ENCODE data around the gene DTD1. TPM values are rescaled to one million over a fixed set of nuclear protein-coding genes. Genes with fewer than 3 reads are reported as not detected.

The DTD1 gene
- polyA plus RNA-seq, 1 of the 3 experiments (the other 2 are of a cell fraction): 81.1 TPM

GRCh38 chr20:18541741-18542140 lies 46.1 kb upstream of the DTD1 start:
- ChIA-PET CTCF (no interaction called here), POLR2A (no interaction called here)
- no peaks in the 10 kb centered on the region for H3K27me3 ChIP-seq (ENCODE audit: insufficient read depth)
- H4K20me1 ChIP-seq (ENCODE audit: insufficient read depth): no peaks in the 10 kb centered on the region
- H2AFZ ChIP-seq (ENCODE audit: low read depth): no peak overlapping the region
- H3K9ac ChIP-seq: no peak overlapping the region
- H3F3A ChIP-seq (replicated peaks; ENCODE audit: insufficient read depth): no peaks in the 10 kb centered on the region
- TF ChIP-seq RCOR1 (IDR thresholded peaks at IDR 0.05; ENCODE audit: low read length) (no peak), GABPA (IDR thresholded peaks at IDR 0.05; ENCODE audit: low read depth) (no peak), MXI1 (IDR thresholded peaks at IDR 0.05; ENCODE audit: low read depth, low read length) (no peak), EZH2phosphoT487 (IDR thresholded peaks at IDR 0.05; ENCODE audit: borderline replicate concordance, low read depth) (no peak), TAF1 (IDR thresholded peaks at IDR 0.05; ENCODE audit: borderline replicate concordance, low read depth, low read length) (no peak), JUND (IDR thresholded peaks at IDR 0.05) (no peak), FOSL2 (IDR thresholded peaks at IDR 0.05; ENCODE audit: borderline replicate concordance, low read depth) (no peak), FOXM1 (IDR thresholded peaks at IDR 0.05; ENCODE audit: low read depth) (no peak), PBX3 (IDR thresholded peaks at IDR 0.05) (no peak), NFIC (IDR thresholded peaks at IDR 0.05; ENCODE audit: borderline replicate concordance) (no peak)
- no peak overlapping the region for H3K4me2 ChIP-seq
- peaks cover 12 to 48% of the 10 kb centered on the region in 2 experiments for H3K36me3 ChIP-seq (replicated peaks in 1 of 2; ENCODE audit: control insufficient read depth in 1 of 2, insufficient read depth in 2 of 2, low read length in 1 of 2)
- H3K9me3 ChIP-seq: no peaks in the 10 kb centered on the region
- DNase-seq: no peak
- 72% methylated on average over 5 of the region's 5 CpGs for WGBS (ENCODE audit: low lambda C conversion rate)
- H3K79me2 ChIP-seq (ENCODE audit: insufficient read depth): no peaks in the 10 kb centered on the region
- H3K4me1 ChIP-seq (ENCODE audit: control insufficient read depth in 1 of 2, insufficient read depth in 2 of 2, low read depth in 1 of 2, low read length in 1 of 2): no peaks in the 10 kb centered on the region
- H3K27ac ChIP-seq (ENCODE audit: low read depth in 2 of 2, low read length in 1 of 2): no peak overlapping the region
- H3K9me2 ChIP-seq: no peaks in the 10 kb centered on the region
- H3K4me3 ChIP-seq (ENCODE audit: low read depth in 2 of 2, low read length in 1 of 2): no peak overlapping the region

GRCh38 chr20:18543216-18543615 lies 44.6 kb upstream of the DTD1 start:
- Histone ChIP-seq H3K4me3 (ENCODE audit: low read depth in 2 of 2, low read length in 1 of 2) (no peak overlapping the region), H3K4me2 (no peak overlapping the region), H3K27ac (ENCODE audit: low read depth in 2 of 2, low read length in 1 of 2) (no peak overlapping the region), H3K4me1 (ENCODE audit: control insufficient read depth in 1 of 2, insufficient read depth in 2 of 2, low read depth in 1 of 2, low read length in 1 of 2) (no peaks in the 10 kb centered on the region), H3K9me3 (no peaks in the 10 kb centered on the region), H3F3A (replicated peaks; ENCODE audit: insufficient read depth) (no peaks in the 10 kb centered on the region), H3K9ac (no peak overlapping the region), H3K36me3 (replicated peaks in 1 of 2; ENCODE audit: control insufficient read depth in 1 of 2, insufficient read depth in 2 of 2, low read length in 1 of 2) (peaks cover 11 to 55% of the 10 kb centered on the region in 2 experiments), H3K9me2 (no peaks in the 10 kb centered on the region), H4K20me1 (ENCODE audit: insufficient read depth) (no peaks in the 10 kb centered on the region), H3K79me2 (ENCODE audit: insufficient read depth) (no peaks in the 10 kb centered on the region), H2AFZ (ENCODE audit: low read depth) (no peak overlapping the region), H3K27me3 (ENCODE audit: insufficient read depth) (no peaks in the 10 kb centered on the region)
- CTCF ChIA-PET: no interaction called here
- TF ChIP-seq TEAD4 (IDR thresholded peaks at IDR 0.05; ENCODE audit: borderline replicate concordance, insufficient read depth) (no peak), JUND (IDR thresholded peaks at IDR 0.05) (no peak), TCF12 (IDR thresholded peaks at IDR 0.05) (no peak), MEF2A (IDR thresholded peaks at IDR 0.05; ENCODE audit: borderline replicate concordance, low read depth) (no peak), RCOR1 (IDR thresholded peaks at IDR 0.05; ENCODE audit: low read length) (no peak), NRF1 (IDR thresholded peaks at IDR 0.05; ENCODE audit: low read depth, low read length) (no peak), EZH2phosphoT487 (IDR thresholded peaks at IDR 0.05; ENCODE audit: borderline replicate concordance, low read depth) (no peak), EP300 (IDR thresholded peaks at IDR 0.05; ENCODE audit: borderline replicate concordance in 1 of 2, low read depth in 1 of 2, low read length in 1 of 2) (no peak), NFIC (IDR thresholded peaks at IDR 0.05; ENCODE audit: borderline replicate concordance) (no peak)
- 96% methylated on average over 4 of the region's 4 CpGs for WGBS (ENCODE audit: low lambda C conversion rate)
- POLR2A ChIA-PET: no interaction called here
- no peak for DNase-seq
